Measurements from ENCODE around the gene UBE2K. TPM values are rescaled to one million over a fixed set of nuclear protein-coding genes. Genes with fewer than 3 reads are reported as not detected.
A peak's percentile ranks its signal among the peaks of the same experiment; 100 is the strongest.

UBE2K gene
- total and polyA plus RNA-seq, 2 of the 13 experiments (the other 11 are each of a cell fraction or from before 2014, with no cell fraction given) = 36.2 to 81.0 TPM

GRCh38 chr4:39689970-39690369 is 8.0 kb upstream of the UBE2K start (continued):
- no peak for TF ChIP-seq ZNF709 (CRISPR knock-in tag; IDR thresholded peaks at IDR 0.05)
- TF ChIP-seq ZNF609 (CRISPR knock-in tag; IDR thresholded peaks at IDR 0.05; ENCODE audit: borderline replicate concordance) = no peak
- TF ChIP-seq HOXD1 (CRISPR knock-in tag; IDR thresholded peaks at IDR 0.05) = no peak
- TF ChIP-seq MTA3 (CRISPR knock-in tag; IDR thresholded peaks at IDR 0.05) = no peak
- TF ChIP-seq EED (CRISPR knock-in tag; IDR thresholded peaks at IDR 0.05) = no peak
- TF ChIP-seq KMT2B (CRISPR knock-in tag; IDR thresholded peaks at IDR 0.05) = no peak

GRCh38 chr4:39698424-39699009 is 581 bp downstream of the UBE2K start:
- in situ Hi-C loops (cut with HindIII; ENCODE audit: extremely low pct_ligation_motif_present, low pct_unique_long_range_greater_than_20kb) = loop anchor here (10.0 kb wide), 1 partner anchor 276 kb away; the partner anchor contains the start of gene PDS5A
- TF ChIP-seq SIX1 (CRISPR knock-in tag; IDR thresholded peaks at IDR 0.05; ENCODE audit: borderline replicate concordance) = 0 out of 2 replicates have a peak, but pooled peaks have one; percentile 61
- TF ChIP-seq ZNF296 (CRISPR knock-in tag; conservative IDR thresholded peaks at IDR 0.05) = no peak
- peak; percentile 5; the same call in 1 of the 2 replicates for TF ChIP-seq ZFY (CRISPR knock-in tag; IDR thresholded peaks at IDR 0.05)
- no peak for TF ChIP-seq MTERF4 (CRISPR knock-in tag; IDR thresholded peaks at IDR 0.05)
- no peak for TF ChIP-seq ZNF546 (CRISPR knock-in tag; conservative IDR thresholded peaks at IDR 0.05)

More at GRCh38 chr4:39698424-39699009, 581 bp downstream of the UBE2K start:
- POLR2A ChIA-PET = interaction anchor here (0.7 to 3.5 kb wide), 17 partner anchors 8 to 292 kb away, joined by 3 to 39 read pairs (median 3); partner anchors contain the start of genes KLB, RPL9, SMIM14 and UGDH
- no peak overlapping the region for H2AFZ ChIP-seq (ENCODE audit: low read length)
- 0% methylated on average over 9 of the region's 21 CpGs for WGBS (ENCODE audit: low lambda C conversion rate)
- peaks cover 25% of the 10 kb centered on the region for H3K4me1 ChIP-seq (ENCODE audit: insufficient read depth, low read length)
- CTCF ChIA-PET (ENCODE audit: low intra/inter-chr PET ratio, low total read pairs) = no interaction called here
- no peaks in the 10 kb centered on the region; a peak in 1 of 5 replicates for H3K27me3 ChIP-seq (ENCODE audit: control insufficient read depth in 1 of 2, insufficient read depth in 2 of 2, low read length in 2 of 2)
- FAIRE-seq (no peak), DNase-seq (ENCODE audit: low spot score) (peak; percentile 25), ATAC-seq (peak; percentile 33)
- peaks cover 2 to 5% of the 10 kb centered on the region in 2 experiments; a peak in 2 of 5 replicates for H3K36me3 ChIP-seq (replicated peaks in 1 of 2; ENCODE audit: control insufficient read depth in 1 of 2, insufficient read depth in 2 of 2, low read length in 2 of 2)
- intact Hi-C loops (cut with micrococcal nuclease; ENCODE audit: unreplicated experiment) = loop anchor here (1.0 to 5.0 kb wide), 3 partner anchors 11 to 821 kb away; partner anchors contain the start of gene PDS5A
- TSS peak; percentile 58 for BruUV-seq (replicated peaks)
- H3K27ac ChIP-seq (ENCODE audit: extremely low read length, insufficient read depth, low read length) = peak overlapping the region; percentile 96
- H4K20me1 ChIP-seq (ENCODE audit: insufficient read depth, low read length) = peaks cover 44% of the 10 kb centered on the region
- no peaks in the 10 kb centered on the region for H3K9me3 ChIP-seq (ENCODE audit: low read length)
- peak overlapping the region; percentile 96 for H3K9ac ChIP-seq (ENCODE audit: insufficient read depth, low read depth, low read length)
- H3K79me2 ChIP-seq (ENCODE audit: insufficient read depth, low read length) = peaks cover 55% of the 10 kb centered on the region
- peak overlapping the region; percentile 74 to 95 (median 79) for H3K4me3 ChIP-seq (replicated peaks in 1 of 3; ENCODE audit: insufficient read depth in 1 of 3, low read depth in 2 of 3, low read length in 3 of 3)
- H3K4me2 ChIP-seq (ENCODE audit: low read depth, low read length) = peak overlapping the region; percentile 90

All from HepG2 (cell line).